Activated CD4-positive, alpha-beta T cell treated with anti-CD3 and anti-CD28 coated beads, Interleukin-2, amount 50 U/mL, for 16 hours (primary cell): ENCODE results near the gene MYH2.
"Not testable (repeated sequence)": the region's sequence is repeated elsewhere in the genome, so short reads cannot be mapped to it uniquely, and the experiment has no call there.

ENCODE experiments used
- DNase-seq: peaks from one replicate; pipeline ENCODE4 v3.0.0-alpha.2; 2020

MYH2 gene

GRCh38 chr17:10549096-10549842, at the start of gene MYH2:
Gene MYH2 (minus strand): TSS chr17:10549658. CDS start chr17:10547920, 1,738 bp downstream.
- DNase-seq: no peak

GRCh38 chr17:10598621-10599020, 49.2 kb upstream of the MYH2 start:
- DNase-seq: no peak

- DNase-seq: no peak
These were observed 40.2 kb upstream of the MYH2 start for GRCh38 chr17:10589553-10590145.

GRCh38 chr17:10585529-10585928, 36.1 kb upstream of the MYH2 start:
- DNase-seq: no peak

- DNase-seq: no peak
These were observed 34.4 kb upstream of the MYH2 start for GRCh38 chr17:10583834-10584233.

- DNase-seq: no peak
These were observed 29.8 kb upstream of the MYH2 start for GRCh38 chr17:10579270-10579669.

GRCh38 chr17:10574324-10574723, 24.9 kb upstream of the MYH2 start:
- no peak for DNase-seq

GRCh38 chr17:10563991-10564660, 14.7 kb upstream of the MYH2 start:
- no peak for DNase-seq

GRCh38 chr17:10558049-10558448, 8.6 kb upstream of the MYH2 start:
- no peak for DNase-seq

GRCh38 chr17:10557422-10557821, 8.0 kb upstream of the MYH2 start:
- DNase-seq: no peak

- no peak for DNase-seq
These were observed 7.0 kb upstream of the MYH2 start for GRCh38 chr17:10556301-10557005.

- DNase-seq: no peak
These were observed 556 bp upstream of the MYH2 start for GRCh38 chr17:10550014-10550413.

- no peak for DNase-seq
These were observed 2.1 kb downstream of the MYH2 start for GRCh38 chr17:10547351-10547750.

GRCh38 chr17:10543486-10543885, 6.0 kb downstream of the MYH2 start:
- DNase-seq: not testable (repeated sequence)

- not testable (repeated sequence) for DNase-seq
These were observed 8.3 kb downstream of the MYH2 start for GRCh38 chr17:10541179-10541578.

GRCh38 chr17:10532026-10532425, 17.4 kb downstream of the MYH2 start:
- no peak for DNase-seq

GRCh38 chr17:10527419-10527818, 22.0 kb downstream of the MYH2 start:
- DNase-seq: no peak

GRCh38 chr17:10526517-10526916, 22.9 kb downstream of the MYH2 start:
- no peak for DNase-seq

GRCh38 chr17:10523064-10523463, 26.4 kb downstream of the MYH2 start:
- DNase-seq: no peak

- no peak for DNase-seq
These were observed 27.5 kb downstream of the MYH2 start for GRCh38 chr17:10521949-10522348.

- DNase-seq: no peak
These were observed 31.0 kb downstream of the MYH2 start, which contains the start of gene MYH1 for GRCh38 chr17:10518271-10519037. Gene MYH1 (minus strand): TSS chr17:10518542. CDS start chr17:10516642, 1,900 bp downstream.

- no peak for DNase-seq
These were observed 32.8 kb downstream of the MYH2 start for GRCh38 chr17:10516638-10517037.

- no peak for DNase-seq
These were observed 33.4 kb downstream of the MYH2 start for GRCh38 chr17:10516065-10516464.
